HuH-7.5 (cell line): ENCODE data around the gene USF3.
"Not testable (repeated sequence)": the region's sequence is repeated elsewhere in the genome, so short reads cannot be mapped to it uniquely, and the experiment has no call there.

Experiments used
- DNase-seq: peaks from one replicate; pipeline ENCODE4 v3.0.0; 2011; ENCODE audit warnings: low spot score

The USF3 gene

DNA sequence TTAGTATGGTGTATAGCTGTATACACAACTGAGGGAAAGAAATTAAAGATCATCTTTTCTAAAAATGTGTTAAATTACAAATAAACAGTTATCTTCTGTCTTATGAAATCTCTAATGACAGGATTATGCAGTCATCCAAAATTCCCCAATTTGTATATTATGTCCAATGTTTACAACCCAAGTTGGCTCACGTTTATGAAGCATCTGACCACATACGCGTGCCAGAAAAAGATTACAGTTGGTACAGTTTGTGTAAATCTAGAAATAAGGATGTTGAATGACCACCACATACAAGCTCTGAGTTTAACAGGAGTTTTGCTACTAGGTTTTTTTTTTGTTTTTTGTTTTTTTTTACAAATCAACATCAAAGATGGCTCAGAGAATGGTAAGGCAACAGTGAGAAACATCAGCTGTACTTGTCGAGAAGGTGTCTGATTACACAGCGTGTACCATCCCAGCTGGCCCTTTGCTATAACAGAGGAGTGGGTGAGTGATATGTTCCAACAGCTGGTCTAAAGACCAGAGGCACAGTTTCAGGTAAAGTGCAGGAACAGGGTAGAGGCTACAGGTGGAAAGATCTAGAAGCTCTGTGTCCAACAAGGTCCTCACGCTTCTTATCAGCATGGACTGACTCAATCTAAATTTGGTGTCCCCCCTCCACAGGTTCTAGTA is 47.1 kb downstream of the USF3 start:
- DNase-seq, result no peak

DNA sequence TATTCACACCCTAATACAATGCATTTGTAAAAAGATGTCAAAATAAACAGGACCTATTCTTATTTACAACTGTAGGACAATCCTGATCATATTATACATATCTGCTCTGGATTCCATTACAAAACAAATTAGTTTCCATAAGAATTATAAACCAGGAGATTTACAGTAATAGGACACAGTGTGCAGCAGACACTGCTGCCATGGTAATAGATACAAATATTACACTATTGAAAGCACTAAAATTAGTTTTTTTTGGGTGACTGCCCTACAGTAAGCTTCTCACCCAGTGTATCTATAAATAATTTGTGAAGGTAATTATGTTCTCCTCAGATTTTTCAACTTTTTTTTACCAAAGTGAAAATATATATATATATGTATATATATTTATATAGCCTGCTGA is 47.9 kb downstream of the USF3 start:
- no peak for DNase-seq

DNA sequence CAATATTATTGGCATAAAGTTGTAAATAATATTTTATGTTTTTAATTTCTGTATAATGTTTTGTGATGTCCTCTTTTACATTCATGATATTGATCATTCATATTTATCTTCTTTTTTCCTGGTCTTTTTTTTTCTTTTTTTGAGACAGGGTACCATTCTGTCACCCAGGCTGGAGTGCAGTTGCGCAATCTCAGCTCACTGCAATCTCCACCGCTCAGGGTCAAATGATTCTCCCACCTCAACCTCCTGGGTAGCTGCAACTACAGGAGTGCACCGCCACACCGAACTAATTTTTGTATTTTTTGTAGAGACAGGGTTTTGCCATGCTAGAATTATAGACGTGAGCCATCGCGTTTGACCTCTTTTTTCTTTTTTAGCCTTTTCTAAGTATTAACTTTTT is 52.9 kb downstream of the USF3 start:
- DNase-seq, result no peak

DNA sequence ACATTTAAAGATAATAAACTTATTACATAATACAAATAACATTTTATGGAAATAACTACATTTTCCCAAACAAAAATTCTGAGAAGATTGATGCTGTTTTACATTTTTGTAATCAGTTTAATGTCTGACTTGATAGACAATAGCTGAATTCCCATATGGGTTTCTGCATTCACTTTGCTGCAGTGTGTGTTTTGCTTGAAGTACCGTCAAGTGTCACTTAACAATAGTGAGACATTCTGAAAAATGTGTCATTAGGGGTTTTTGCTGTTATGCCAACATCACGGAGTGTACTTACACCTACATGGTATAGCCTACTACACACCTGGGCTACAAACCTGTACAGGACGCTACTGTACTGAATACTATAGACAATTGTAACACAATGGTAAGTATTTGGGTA is 57.5 kb downstream of the USF3 start:
- DNase-seq, result no peak

DNA sequence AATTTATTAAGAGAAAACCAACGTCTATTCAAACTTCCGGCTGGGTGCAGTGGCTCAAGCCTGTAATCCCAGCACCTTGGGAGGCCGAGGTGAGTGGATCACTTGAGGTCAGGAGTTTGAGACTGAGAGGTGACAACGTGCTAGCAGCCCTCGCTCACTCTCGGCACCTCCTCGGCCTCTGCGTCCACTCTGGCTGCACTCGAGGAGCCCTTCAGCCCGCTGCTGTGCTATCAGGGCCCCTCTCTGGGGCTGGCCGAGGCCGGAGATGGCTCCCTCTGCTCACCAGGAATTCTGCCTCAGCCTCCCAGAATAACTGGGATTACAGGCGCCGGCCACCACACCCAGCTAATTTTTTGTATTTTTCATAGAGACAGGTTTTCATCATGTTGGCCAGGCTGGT is 58.7 kb downstream of the USF3 start:
- no peak for DNase-seq

DNA sequence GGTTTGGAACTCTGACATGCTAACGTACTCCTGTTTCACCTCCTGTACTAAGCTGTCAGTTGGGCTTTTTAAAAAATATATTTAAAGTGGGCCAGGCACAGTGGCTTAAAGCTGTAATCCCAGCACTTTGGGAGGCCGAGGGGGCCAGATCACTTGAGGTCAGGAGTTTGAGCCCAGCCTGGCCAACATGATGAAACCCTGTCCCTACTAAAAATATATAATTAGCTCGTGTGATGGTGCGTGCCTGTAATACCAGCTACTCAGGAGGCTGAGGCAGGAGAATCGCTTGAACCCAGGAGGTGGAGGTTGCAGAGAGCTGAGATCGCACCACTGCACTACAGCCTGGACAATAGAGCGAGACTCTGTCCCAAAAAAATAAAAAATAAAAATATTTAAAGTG is 60.4 kb downstream of the USF3 start:
- DNase-seq, result not testable (repeated sequence)

DNA sequence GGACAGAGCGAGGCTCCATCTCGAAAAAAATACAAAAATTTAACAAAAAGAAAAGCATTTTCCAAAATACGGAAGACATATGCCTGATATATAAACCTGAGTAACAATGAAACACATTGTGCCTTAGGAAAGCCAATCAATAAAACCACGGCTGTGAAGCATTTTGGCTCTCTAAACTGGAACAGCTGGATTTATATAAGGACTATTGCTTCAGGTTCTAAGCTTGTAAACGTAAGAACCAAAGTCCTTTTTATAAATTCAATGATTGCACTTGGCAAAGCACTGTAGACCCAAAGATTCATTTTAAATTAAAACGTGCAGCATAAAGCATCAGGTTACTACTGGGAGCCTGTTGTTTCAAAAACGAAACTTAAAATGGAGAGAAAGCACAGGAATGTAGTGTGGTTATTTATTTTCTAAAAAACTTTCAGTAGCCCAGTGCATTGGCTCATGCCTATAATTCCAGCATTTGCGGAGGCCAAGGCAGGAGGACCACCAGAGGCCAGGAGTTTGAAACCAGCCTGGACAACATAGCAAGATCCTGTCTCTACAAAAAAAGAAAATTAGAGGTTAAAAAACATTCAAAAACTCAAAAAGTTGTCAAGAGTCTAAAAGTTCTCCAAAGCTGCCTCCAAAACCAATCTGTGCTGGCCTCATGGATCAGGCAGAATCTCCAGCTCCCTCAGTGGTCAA is 61.5 kb downstream of the USF3 start:
- no peak for DNase-seq

DNA sequence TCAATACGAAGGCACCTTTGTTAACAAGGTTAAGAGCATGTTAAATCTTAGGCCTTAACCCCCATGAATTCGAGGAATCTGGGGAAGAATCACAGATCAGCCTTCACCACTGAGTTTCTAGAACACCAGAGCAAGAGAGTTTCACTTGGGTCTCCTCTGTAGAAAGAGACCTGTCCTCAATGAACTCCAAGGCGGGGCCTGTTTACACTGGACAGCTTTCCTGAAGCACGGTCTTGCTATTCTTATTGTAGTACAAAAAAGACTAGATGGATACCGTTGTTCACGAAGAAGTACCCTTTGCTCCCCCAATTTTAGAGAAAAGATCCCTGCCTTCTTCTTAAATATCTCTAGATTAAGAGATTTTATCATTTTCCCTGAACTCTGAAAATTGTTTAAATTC is 64.9 kb downstream of the USF3 start:
- DNase-seq, result no peak

DNA sequence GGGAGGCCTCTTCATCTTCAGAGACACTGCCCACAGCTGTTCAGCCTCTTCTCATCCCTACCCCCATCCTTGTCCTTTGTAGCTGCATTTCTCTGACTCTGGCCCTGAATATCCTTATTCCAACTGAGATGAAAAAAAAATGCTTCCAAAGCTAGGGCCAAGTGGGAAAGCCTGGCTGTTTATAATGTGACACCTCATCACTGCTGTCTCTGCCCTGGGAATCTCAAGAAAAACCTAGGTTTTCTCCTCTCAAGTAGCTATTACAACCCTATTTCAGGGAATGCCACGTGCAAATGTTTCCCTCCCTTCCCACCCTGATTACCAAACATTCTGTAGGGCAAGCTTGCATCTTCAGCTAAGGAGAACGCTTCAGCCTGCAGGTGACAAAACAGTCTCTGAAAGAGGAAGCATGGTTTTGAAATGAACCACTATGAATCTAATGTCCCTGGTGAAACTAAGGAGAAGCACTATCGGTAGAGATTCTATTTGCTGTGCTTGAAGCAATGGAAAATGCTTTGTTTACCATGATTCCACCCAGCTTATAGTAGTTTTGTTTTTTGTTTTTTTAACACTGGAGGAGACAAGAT is 65.4 kb downstream of the USF3 start:
- no peak for DNase-seq

DNA sequence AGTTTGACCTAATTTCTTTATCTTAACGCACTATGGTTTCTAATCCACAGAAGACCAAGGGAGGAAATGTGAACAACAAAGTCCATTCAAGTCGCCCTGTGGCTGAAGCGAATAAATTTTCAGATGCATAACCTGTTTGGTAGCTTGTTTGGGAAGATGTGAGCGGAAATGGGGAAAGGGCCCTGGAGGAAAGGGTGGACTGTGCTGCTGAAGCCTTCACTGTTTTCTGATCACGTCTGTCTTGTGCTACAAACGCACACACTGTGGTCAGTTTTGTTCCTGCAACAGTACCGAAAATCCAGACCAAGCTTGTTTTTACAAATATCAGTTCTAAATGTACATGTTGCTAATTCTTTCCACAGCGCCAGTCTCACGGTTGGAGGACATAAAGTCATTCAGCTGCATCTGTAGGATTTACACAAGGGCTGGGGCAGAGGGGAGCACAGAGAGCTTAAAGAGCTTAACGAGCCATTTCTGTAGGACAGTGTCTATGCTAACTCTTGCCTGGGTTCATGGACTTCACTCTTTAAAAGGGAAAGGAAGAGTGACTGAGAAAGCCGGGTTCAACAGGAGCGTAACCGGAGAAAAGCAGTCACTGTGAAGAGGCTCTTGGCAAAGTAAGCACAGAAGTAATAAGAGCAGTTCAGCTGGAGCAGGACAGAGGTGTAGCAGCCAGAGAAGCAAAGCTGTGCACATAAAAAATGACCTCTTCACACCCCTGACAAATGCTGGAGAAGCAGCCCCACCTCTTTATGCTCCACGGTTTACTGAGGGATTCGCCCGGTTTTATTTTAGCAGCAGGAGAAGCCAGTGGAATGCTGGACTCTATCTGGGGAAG is 66.6 kb downstream of the USF3 start:
- DNase-seq, result no peak

DNA sequence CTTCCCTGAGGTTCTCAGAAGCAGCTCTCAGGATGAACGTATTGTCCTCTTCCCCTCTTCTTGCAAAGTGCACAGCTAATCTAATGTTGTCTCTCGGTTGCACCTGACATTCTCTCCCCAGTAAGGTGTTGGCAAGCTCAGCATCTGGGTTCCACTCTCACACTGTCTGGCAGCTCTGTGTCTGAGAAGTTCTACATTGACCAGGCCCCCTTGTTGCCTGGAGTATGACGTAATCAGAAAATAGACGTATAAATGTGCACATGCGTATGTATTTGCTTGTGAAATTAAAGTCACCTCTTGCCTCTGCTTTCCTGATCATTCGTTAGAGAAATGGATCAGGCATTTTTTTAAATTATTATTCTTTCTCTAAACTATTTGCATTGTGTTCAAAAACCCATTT is 67.7 kb downstream of the USF3 start:
- no peak for DNase-seq

DNA sequence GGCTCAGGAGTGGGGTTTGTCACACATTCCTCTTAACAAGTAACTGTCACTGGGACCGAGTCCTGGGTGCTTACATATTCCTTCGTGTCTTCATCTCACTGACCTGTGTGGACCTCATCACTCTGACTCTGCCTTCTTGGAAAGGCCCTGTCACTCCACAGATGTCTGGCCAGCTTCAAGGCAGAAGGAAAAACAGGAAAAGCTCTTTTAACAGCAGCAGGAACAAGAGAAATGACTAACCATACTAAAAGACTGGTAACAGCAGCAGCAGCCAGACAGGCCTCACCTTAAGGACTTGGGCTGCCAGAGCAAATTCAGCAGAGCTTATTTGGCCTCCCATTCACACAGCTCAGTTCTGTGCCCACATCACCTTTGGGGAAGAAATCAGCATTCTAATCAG is 68.1 kb downstream of the USF3 start:
- DNase-seq, result no peak

DNA sequence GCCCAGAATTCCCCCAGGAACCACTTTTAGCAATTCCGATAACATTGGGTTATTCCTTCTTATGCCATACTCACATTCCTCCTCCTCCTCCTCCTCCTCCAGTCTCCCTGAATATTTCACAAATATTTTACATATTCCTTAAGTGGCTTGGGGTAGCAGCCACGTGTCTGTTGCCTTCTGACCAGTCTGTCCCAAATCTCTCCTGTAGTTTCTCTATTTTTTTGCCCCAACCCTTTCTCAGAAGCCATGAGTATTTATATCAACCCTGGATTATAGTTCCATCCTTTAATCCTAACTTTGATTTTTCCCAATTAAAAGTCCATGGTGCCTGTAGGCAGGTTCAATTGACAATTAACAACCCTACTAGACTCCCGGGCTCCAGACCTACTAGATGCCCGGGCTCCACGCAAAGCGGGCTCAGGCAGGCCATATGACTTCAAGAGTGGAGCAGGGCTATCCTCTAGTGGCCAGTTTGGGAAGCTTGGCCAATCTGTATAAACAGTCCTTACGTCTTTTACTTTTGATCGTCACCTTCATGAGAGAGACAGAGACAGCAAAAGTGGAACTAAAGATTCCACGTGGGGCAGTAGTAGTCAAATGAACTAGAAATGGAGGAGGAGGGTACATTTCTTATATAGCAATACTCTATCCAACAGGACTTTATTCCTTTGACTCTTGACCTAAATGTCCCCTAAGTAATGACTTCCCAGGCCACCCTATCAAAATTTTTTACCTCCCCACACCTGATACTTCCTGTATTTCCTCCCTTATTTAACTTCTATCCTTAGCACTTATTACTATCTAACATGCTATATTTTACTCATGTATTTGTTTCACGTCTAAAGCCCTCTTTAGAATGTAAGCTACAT is 69.7 kb downstream of the USF3 start:
- DNase-seq, result peak; percentile 66

DNA sequence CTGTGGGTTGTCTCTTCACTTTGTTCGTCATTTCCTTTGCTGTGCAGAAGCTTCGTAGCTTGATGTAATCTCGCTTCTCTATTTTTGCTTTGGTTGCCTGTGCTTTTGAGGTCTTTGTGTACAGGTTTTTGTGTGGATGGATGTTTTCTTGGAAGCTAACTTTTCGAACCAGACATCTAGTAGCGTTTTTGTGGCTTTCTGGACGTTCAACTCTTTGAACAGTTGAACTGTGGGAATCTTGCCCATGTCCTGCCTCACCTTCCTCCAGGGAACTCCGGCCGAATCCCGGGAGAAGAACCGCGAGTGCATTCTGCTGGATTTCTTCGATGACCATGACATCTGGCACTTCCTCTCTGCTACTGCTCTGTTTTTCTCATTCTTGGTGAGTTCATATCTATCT is 70.6 kb downstream of the USF3 start:
- DNase-seq, result no peak

DNA sequence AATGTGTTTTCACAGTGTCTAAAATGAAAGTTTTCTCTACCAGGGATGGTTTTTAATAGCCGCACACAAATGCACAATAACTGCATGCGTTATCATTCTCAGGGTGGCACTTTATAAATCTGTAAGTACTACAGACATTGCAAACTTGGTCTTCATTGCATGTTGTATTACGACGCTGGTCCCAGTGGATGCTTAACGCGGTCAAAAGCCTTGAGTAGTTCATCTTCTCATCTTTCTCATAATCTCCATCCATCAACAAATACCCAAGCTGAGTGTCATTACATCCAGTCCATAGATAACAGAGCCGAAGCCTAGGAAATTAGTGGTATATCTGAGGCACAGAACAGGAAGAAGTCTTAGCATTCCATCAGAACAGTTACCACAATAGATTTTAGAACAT is 72.6 kb downstream of the USF3 start:
- DNase-seq, result no peak

DNA sequence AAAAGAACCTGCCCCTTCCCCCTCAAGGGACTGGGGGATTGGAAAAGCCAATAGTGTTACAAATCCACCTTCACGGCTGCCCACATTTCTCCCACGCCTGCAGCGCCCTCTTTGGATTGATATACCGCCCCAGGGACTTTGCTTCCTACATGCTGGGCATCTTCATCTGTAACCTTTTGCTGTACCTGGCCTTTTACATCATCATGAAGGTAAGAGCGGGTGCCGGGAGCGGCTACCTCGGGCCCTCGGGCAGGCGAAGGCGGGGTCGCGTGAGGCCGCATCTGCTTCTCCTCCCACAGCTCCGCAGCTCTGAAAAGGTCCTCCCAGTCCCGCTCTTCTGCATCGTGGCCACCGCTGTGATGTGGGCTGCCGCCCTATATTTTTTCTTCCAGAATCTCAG is 73.1 kb downstream of the USF3 start:
- DNase-seq, result no peak

DNA sequence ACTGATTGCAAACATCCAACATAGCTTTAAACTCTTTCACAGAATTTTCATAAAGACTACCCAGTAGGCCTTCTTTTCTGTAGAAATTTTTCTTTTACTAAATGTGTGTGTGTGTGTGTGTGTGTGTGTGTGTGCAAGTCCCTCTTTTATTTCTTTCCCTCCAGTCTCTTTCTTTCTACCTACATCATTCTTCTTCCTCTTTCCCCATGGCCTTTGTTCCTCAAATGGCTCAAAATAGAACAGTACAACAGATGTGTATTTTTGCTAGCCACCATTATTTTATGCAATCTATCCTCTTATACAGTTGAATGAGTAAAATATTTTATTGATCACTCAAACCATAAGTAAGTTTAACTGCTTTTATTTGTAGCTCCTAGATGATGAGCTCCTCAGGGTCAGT is 76.4 kb downstream of the USF3 start:
- DNase-seq, result no peak

DNA sequence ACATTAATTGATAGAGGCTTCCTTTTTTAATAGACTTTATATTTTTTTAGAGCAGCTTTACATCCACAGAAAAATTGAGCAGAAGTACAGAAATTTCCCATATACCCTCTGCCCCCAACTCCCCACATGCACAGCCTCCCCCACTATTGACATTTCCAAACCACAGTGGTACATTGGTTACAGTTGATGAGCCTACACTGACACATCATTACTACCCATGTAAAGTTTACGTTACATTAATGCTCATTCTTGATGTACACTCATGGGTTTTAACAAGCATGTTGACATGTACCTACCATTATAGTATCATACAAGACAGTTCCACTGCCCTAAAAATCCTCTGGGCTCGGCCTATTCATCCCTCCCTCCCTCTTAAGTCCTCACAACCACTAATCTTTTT is 78.7 kb downstream of the USF3 start:
- no peak for DNase-seq

DNA sequence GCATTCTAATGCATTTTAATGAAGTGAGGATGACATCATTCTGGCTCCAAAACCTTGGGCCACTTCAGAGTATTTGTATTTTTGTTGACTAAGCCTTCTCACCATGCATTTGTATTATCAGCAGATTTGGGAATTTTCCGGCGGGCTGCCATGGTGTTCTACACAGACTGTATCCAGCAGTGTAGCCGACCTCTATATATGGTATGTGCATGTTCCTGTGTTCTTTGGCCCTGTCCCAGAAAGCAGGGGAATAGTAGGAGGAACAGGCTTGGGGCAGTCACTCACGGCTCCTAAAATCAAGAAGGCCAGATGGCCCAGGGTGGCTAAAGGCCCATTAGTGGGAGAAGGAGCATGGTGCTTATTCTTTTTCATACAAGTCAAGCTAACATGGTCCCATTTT is 80.5 kb downstream of the USF3 start:
- DNase-seq, result no peak

DNA sequence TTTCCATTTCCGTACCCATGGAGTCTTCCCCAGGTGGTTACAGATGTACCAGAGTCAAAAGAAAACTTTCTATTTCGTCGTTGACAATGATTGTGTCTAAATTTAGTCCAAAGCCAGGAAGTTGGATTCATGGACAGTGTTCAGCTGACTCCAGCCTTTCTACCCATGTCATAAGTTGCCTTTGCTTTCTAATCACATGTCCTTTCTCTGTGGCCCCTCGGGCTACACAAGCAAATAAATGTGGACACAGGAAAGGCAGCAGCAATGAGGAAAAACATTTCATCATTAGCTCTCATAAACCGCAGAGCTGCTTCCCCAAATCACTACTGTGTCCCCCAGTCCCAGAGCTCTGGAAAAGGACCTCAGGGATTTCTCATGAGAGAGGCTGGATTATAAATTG is 82.0 kb downstream of the USF3 start:
- no peak for DNase-seq

DNA sequence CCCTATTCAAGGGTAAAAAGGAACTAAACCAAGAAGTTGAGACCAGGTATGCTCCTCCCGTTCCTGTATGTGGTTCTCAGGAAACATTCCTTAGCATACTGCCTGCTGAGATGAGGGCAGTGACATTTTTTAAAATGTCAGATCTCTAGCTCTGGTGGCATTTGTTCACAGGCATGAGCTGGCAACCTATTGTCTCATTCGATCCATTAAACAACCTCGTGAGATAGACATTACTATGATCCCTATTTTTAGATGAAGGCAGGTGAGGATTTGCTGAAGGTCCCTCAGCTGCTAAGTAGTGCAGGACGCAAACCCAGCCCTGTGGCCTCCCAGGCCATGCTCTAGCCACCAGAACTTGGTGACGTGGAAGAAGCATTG is 89.2 kb downstream of the USF3 start:
- no peak for DNase-seq
